Measurements from ENCODE around the gene RPS27A.

DNA sequence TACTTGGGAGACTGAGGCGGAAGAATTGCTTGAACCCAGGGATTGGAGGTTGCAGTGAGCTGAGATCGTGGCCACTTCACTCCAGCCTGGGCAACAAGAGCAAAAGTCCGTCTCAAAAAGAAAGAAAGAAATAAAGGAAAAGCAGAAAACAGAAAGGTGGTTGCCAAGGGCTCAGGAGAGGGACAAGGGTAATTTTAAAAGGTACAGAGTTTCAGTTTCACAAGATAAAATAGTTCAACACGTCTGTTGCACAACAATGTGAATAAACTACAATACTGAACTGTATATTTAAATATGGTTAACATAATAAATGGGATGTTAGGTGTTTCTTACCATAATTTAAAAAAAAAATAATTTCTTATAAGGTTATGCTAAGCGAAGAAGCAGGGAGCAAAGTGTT lies 12.9 kb downstream of the RPS27A start:
- TF ChIP-seq CTCF (IDR thresholded peaks at IDR 0.05) (no peak), POLR2A (IDR thresholded peaks at IDR 0.05) (no peak)
